Erythroblast (primary cell): ENCODE measurements around the gene TMA7.

Experiments
- GATA1 ChIP-seq: IDR thresholded peaks from 2 replicates; pipeline ENCODE4 v1.6.1; 2011; ENCODE audit warnings: low read depth, mild to moderate bottlenecking, control low read depth, low read length, moderate library complexity
- POLR2A ChIP-seq: IDR thresholded peaks from 2 replicates; pipeline ENCODE4 v1.6.1; 2011; ENCODE audit warnings: mild to moderate bottlenecking, low read length

- TF ChIP-seq POLR2A, result no peak
- no peak for TF ChIP-seq GATA1
Measured at GRCh38 chr3:48422272-48422671, 17.8 kb upstream of the TMA7 start.
